ENCODE measurements around the gene CDH4. TPM values are rescaled to one million over a fixed set of nuclear protein-coding genes. Genes with fewer than 3 reads are reported as not detected.

The CDH4 gene
- total RNA-seq, 2 donors from 2014 or later = not detected

GRCh38 chr20:61828891-61829290, 576.8 kb downstream of the CDH4 start:
- H3K27me3 ChIP-seq (replicated peaks; ENCODE audit: insufficient read depth) = no peaks in the 10 kb centered on the region
- ATAC-seq (ENCODE audit: insufficient number of reproducible peaks, low FRiP score, low read depth) = no peak
- H3K4me3 ChIP-seq = no peak overlapping the region
- TF ChIP-seq, protein P1, sequence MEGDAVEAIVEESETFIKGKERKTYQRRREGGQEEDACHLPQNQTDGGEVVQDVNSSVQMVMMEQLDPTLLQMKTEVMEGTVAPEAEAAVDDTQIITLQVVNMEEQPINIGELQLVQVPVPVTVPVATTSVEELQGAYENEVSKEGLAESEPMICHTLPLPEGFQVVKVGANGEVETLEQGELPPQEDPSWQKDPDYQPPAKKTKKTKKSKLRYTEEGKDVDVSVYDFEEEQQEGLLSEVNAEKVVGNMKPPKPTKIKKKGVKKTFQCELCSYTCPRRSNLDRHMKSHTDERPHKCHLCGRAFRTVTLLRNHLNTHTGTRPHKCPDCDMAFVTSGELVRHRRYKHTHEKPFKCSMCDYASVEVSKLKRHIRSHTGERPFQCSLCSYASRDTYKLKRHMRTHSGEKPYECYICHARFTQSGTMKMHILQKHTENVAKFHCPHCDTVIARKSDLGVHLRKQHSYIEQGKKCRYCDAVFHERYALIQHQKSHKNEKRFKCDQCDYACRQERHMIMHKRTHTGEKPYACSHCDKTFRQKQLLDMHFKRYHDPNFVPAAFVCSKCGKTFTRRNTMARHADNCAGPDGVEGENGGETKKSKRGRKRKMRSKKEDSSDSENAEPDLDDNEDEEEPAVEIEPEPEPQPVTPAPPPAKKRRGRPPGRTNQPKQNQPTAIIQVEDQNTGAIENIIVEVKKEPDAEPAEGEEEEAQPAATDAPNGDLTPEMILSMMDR (IDR thresholded peaks at IDR 0.05) = no peak
- no peaks in the 10 kb centered on the region for H3K36me3 ChIP-seq
- no peak for DNase-seq (ENCODE audit: low spot score)
- no peaks in the 10 kb centered on the region for H3K9me3 ChIP-seq
- H3K27ac ChIP-seq = no peak overlapping the region
- no peaks in the 10 kb centered on the region for H3K4me1 ChIP-seq (ENCODE audit: control insufficient read depth in 1 of 2, low read depth in 2 of 2)

DNA sequence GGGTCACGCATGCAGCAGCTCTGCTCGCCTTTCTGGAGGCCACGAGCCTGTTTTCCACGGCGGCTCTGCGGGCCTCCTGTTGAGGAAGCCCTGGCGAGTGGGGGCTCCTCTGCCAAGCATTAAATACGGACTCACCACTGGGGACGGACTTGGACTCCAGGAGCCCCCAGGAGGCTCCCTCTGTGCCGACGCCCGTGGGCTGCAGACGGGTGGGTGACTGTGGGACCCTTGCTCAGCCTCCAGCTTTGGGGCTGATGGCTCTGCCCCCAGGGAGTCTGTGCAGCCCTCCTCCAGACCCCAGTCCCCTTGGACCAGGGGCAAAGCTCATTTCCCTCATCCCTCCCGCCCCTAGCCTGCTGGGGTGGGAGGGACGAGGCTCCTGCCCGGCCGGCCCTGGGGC, 577.5 kb downstream of the CDH4 start:
- no peaks in the 10 kb centered on the region for H3K27me3 ChIP-seq (replicated peaks; ENCODE audit: insufficient read depth)
- no peak for DNase-seq (ENCODE audit: low spot score)
- TF ChIP-seq, protein P1 (IDR thresholded peaks at IDR 0.05) = no peak
- no peak overlapping the region for H3K27ac ChIP-seq
- no peak for ATAC-seq (ENCODE audit: insufficient number of reproducible peaks, low FRiP score, low read depth)
- H3K4me1 ChIP-seq (ENCODE audit: control insufficient read depth in 1 of 2, low read depth in 2 of 2) = no peaks in the 10 kb centered on the region
- H3K9me3 ChIP-seq = no peaks in the 10 kb centered on the region
- H3K4me3 ChIP-seq = no peak overlapping the region
- no peaks in the 10 kb centered on the region for H3K36me3 ChIP-seq

- ATAC-seq (ENCODE audit: insufficient number of reproducible peaks, low FRiP score, low read depth) = no peak
These were observed 578.3 kb downstream of the CDH4 start for GRCh38 chr20:61830241-61830930.

DNA sequence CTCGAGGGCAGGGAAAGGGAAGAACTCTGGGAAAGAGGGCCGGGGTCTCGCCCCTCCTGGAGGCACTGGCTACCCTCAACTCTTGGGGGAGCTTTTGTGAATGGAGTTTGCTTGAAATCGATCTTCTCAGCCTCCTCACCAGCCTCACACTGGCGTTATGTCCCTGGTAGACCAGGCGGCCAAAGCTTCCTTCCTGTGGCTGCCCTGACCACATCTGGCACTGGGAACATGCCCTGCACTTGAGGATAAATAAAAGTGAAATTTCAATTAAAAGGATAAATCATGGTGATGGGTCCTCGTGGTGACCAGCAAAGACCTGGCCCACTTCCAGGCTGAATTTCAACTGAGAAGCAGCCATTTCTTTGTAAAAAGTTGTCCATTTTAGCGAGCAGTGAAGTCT, 578.9 kb downstream of the CDH4 start:
- no peak for DNase-seq (ENCODE audit: low spot score)
- Histone ChIP-seq H3K36me3 (no peaks in the 10 kb centered on the region), H3K9me3 (no peaks in the 10 kb centered on the region), H3K4me3 (no peak overlapping the region), H3K27me3 (replicated peaks; ENCODE audit: insufficient read depth) (no peaks in the 10 kb centered on the region), H3K27ac (no peak overlapping the region), H3K4me1 (ENCODE audit: control insufficient read depth in 1 of 2, low read depth in 2 of 2) (no peaks in the 10 kb centered on the region)
- ATAC-seq (ENCODE audit: insufficient number of reproducible peaks, low FRiP score, low read depth) = no peak
- TF ChIP-seq, protein P1 (IDR thresholded peaks at IDR 0.05) = no peak

More at GRCh38 chr20:61830241-61830930, 578.3 kb downstream of the CDH4 start:
- TF ChIP-seq, protein P1 (IDR thresholded peaks at IDR 0.05) = no peak
- Histone ChIP-seq H3K4me3 (no peak overlapping the region), H3K4me1 (ENCODE audit: control insufficient read depth in 1 of 2, low read depth in 2 of 2) (no peaks in the 10 kb centered on the region), H3K36me3 (no peaks in the 10 kb centered on the region), H3K9me3 (no peaks in the 10 kb centered on the region), H3K27ac (no peak overlapping the region), H3K27me3 (replicated peaks; ENCODE audit: insufficient read depth) (no peaks in the 10 kb centered on the region)
- DNase-seq (ENCODE audit: low spot score) = no peak

GRCh38 chr20:61832181-61832580, 580.1 kb downstream of the CDH4 start:
- Histone ChIP-seq H3K27ac (no peak overlapping the region), H3K9me3 (no peaks in the 10 kb centered on the region), H3K4me1 (ENCODE audit: control insufficient read depth in 1 of 2, low read depth in 2 of 2) (no peaks in the 10 kb centered on the region), H3K27me3 (replicated peaks; ENCODE audit: insufficient read depth) (no peaks in the 10 kb centered on the region), H3K4me3 (no peak overlapping the region), H3K36me3 (no peaks in the 10 kb centered on the region)
- TF ChIP-seq, protein P1 (IDR thresholded peaks at IDR 0.05) = no peak
- DNase-seq (ENCODE audit: low spot score) = no peak
- no peak for ATAC-seq (ENCODE audit: insufficient number of reproducible peaks, low FRiP score, low read depth)
